Measurements from ENCODE around the gene FAAP24.
"Not testable (repeated sequence)": the region's sequence is repeated elsewhere in the genome, so short reads cannot be mapped to it uniquely, and the experiment has no call there.

Gene FAAP24

GRCh38 chr19:33025468-33026238 is 53.6 kb downstream of the FAAP24 start:
- H3K4me3 ChIP-seq (ENCODE audit: low read depth, low read length); H3K9ac ChIP-seq (ENCODE audit: low read length); H3K27ac ChIP-seq (ENCODE audit: low read depth, low read length); H3K27me3 ChIP-seq (ENCODE audit: control insufficient read depth, insufficient read depth, low read length); H3K36me3 ChIP-seq (ENCODE audit: control insufficient read depth, insufficient read depth, low read length): not testable (repeated sequence)
- Histone ChIP-seq H3K4me1 (ENCODE audit: control insufficient read depth, insufficient read depth, low read length) (peaks cover 16% of the 10 kb centered on the region), H3K9me3 (ENCODE audit: control insufficient read depth, insufficient read depth, low read depth, low read length) (peaks cover 16% of the 10 kb centered on the region)

GRCh38 chr19:33026602-33027001 is 54.6 kb downstream of the FAAP24 start:
- H3K4me1 ChIP-seq (ENCODE audit: control insufficient read depth, insufficient read depth, low read length): peaks cover 14% of the 10 kb centered on the region
- not testable (repeated sequence) for H3K27ac ChIP-seq (ENCODE audit: low read depth, low read length); H3K36me3 ChIP-seq (ENCODE audit: control insufficient read depth, insufficient read depth, low read length); H3K9ac ChIP-seq (ENCODE audit: low read length); H3K27me3 ChIP-seq (ENCODE audit: control insufficient read depth, insufficient read depth, low read length); H3K4me3 ChIP-seq (ENCODE audit: low read depth, low read length)
- peaks cover 19% of the 10 kb centered on the region for H3K9me3 ChIP-seq (ENCODE audit: control insufficient read depth, insufficient read depth, low read depth, low read length)

All from HUES6 (cell line).